Spleen (tissue), 7 donors: ENCODE measurements around the gene PHACTR2.

ENCODE experiments used
- CTCF ChIP-seq, 11 experiments: fragments of 200-600 bp in 7 of 11; fragments of 450-650 bp in 4 of 11; sonication (generic) in 4 of 11; IDR thresholded peaks in 8 of 11; conservative IDR thresholded peaks in 3 of 11; 1 replicate in 7 of 11; 2 replicates in 4 of 11; pipeline versions ENCODE4 v1.4.0 to v1.8.0; 2016 to 2021; ENCODE audit warnings: antibody characterized with exemption in 11 of 11, inconsistent platforms in 4 of 11, mild to moderate bottlenecking in 1 of 11
- POLR2A ChIP-seq, 3 donors: fragments of 450-650 bp; IDR thresholded peaks; one replicate each; pipeline ENCODE4 v1.5.1; 2017; ENCODE audit warnings: antibody characterized with exemption in 3 of 3, mild to moderate bottlenecking in 1 of 3
- POLR2AphosphoS5 ChIP-seq, 3 donors: sonication (generic); formaldehyde crosslinking; IDR thresholded peaks; one replicate each; pipeline ENCODE4 v1.5.1; 2017; ENCODE audit warnings: antibody characterized with exemption in 3 of 3
- donor health status: DM: no; HTN: no; CAD: no; lungs with moderate emphysema.
- donor health status: DM: no; HTN: no; CAD: no.
- donor health status: DM: no; HTN: no; CAD: no.

GRCh38 chr6:143721642-143722041 is 43.9 kb downstream of the PHACTR2 start:
- no peak for TF ChIP-seq CTCF (IDR thresholded peaks at IDR 0.05 in 8 of 11, conservative IDR thresholded peaks at IDR 0.05 in 3 of 11)
- no peak for TF ChIP-seq POLR2AphosphoS5 (IDR thresholded peaks at IDR 0.05)
- no peak for TF ChIP-seq POLR2A (IDR thresholded peaks at IDR 0.05)
